Left ventricle myocardium superior (tissue), 1 donor: Measurements from ENCODE around the gene C9orf43. TPM values are rescaled to one million over a fixed set of nuclear protein-coding genes. Genes with fewer than 3 reads are reported as not detected.

Experiments used
- total RNA-seq: library from RNA; stranded (reverse); fragmentation: NEBNext Ultra II Directional; extraction: Animal tissue kit (Norgen Biotek cat#: 25700); gene quantifications from one replicate; pipeline ENCODE4 v1.2.1, GENCODE V29; 2021
- donor health status: DM: no; HTN: yes; CAD: no; lungs with severe emphysema.

C9orf43 gene
- total RNA-seq, 1 donor from 2014 or later = 0.12 TPM

Other genes with a start within 250 kb of the C9orf43 start
- 21.4 TPM for gene FKBP15, start 189.5 kb upstream of the C9orf43 start, total RNA-seq
- 11.4 TPM for gene SLC31A1, start 189.2 kb upstream of the C9orf43 start, total RNA-seq
- gene CDC26, start 135.2 kb upstream of the C9orf43 start, total RNA-seq = 34.9 TPM
- gene PRPF4, start 135.1 kb upstream of the C9orf43 start, total RNA-seq = 11.7 TPM
- not detected for gene RNF183, start 107.4 kb upstream of the C9orf43 start, total RNA-seq
- 12.9 TPM for gene WDR31, start 70.5 kb upstream of the C9orf43 start, total RNA-seq
- 0.37 TPM for gene BSPRY, start 61.2 kb upstream of the C9orf43 start, total RNA-seq
- gene HDHD3, start 33.8 kb upstream of the C9orf43 start, total RNA-seq = 9.9 TPM
- 117 TPM for gene ALAD, start 9.5 kb upstream of the C9orf43 start, total RNA-seq
- gene POLE3, start 72 bp upstream of the C9orf43 start, total RNA-seq = 25.1 TPM
- 115 TPM for gene RGS3, start 53.0 kb downstream of the C9orf43 start, total RNA-seq